H1 (cell line): Measurements from ENCODE around the gene ABCD2. TPM values are rescaled to one million over a fixed set of nuclear protein-coding genes. Genes with fewer than 3 reads are reported as not detected.

Source experiments
- CTCF ChIA-PET: fragments of 300-600 bp; sonication (Branson Sonifier 250); formaldehyde crosslinking; loops from one replicate; lab custom pipeline; 2021; ENCODE audit not compliant: partially characterized antibody; lab: Charles Lee
- POLR2A ChIA-PET: fragments of 300-600 bp; sonication (Branson Sonifier 250); formaldehyde crosslinking; loops from one replicate; lab custom pipeline; 2021; ENCODE audit warnings: inconsistent platforms; ENCODE audit not compliant: partially characterized antibody; lab: Charles Lee
- DNase-seq, 2 experiments: peaks; one replicate each; pipeline versions ENCODE4 v3.0.0 to v3.0.0-alpha.2; 2010 to 2022; ENCODE audit warnings: low spot score in 2 of 2, low read depth in 1 of 2, mixed read lengths in 1 of 2
- FAIRE-seq: peaks from 2 replicates; lab custom pipeline; 2011; peaks lifted over from hg19 to GRCh38; lab: Jason Lieb, UNC
- H2AFZ ChIP-seq: 2 replicates; pipeline ENCODE4 v1.8.1; 2012; ENCODE audit warnings: low read length, inconsistent platforms
- H2AK5ac ChIP-seq: 2 replicates; pipeline ENCODE4 v1.6.1; 2013; ENCODE audit warnings: low read depth, low read length
- H2BK120ac ChIP-seq: replicated peaks from 2 replicates; pipeline ENCODE3; 2013; ENCODE audit warnings: low read depth, low read length, inconsistent platforms
- H2BK12ac ChIP-seq: 2 replicates; pipeline ENCODE4 v1.6.1; 2013; ENCODE audit warnings: low read depth, low read length
- H2BK15ac ChIP-seq: 2 replicates; pipeline ENCODE4 v1.6.1; 2013; ENCODE audit warnings: low read length
- H2BK20ac ChIP-seq: 2 replicates; pipeline ENCODE4 v1.6.1; 2013; ENCODE audit warnings: low read length
- H2BK5ac ChIP-seq: 2 replicates; pipeline ENCODE4 v1.6.1; 2013; ENCODE audit warnings: low read depth, low read length
- H3K14ac ChIP-seq: 2 replicates; pipeline ENCODE4 v1.6.1; 2013; ENCODE audit warnings: inconsistent platforms; ENCODE audit not compliant: insufficient read length
- H3K18ac ChIP-seq: 2 replicates; pipeline ENCODE4 v1.6.1; 2013; ENCODE audit warnings: low read length; ENCODE audit errors: extremely low read depth
- H3K23ac ChIP-seq: 2 replicates; pipeline ENCODE4 v1.6.1; 2013; ENCODE audit warnings: inconsistent platforms; ENCODE audit not compliant: insufficient read length
- H3K23me2 ChIP-seq: 2 replicates; pipeline ENCODE4 v1.6.1; 2013; ENCODE audit warnings: low read depth, low read length
- H3K27ac ChIP-seq: 2 replicates; pipeline ENCODE4 v1.6.1; 2011; ENCODE audit warnings: low read depth, low read length, inconsistent platforms
- H3K27me3 ChIP-seq, 4 experiments: replicated peaks in 1 of 4; 1 replicate in 1 of 4; 2 replicates in 3 of 4; pipeline versions ENCODE4 v1.6.1 to v1.8.1; 2011 to 2013; ENCODE audit warnings: low read length in 3 of 4, mild to moderate bottlenecking in 3 of 4, inconsistent platforms in 2 of 4, mixed read lengths in 2 of 4, moderate library complexity in 1 of 4; ENCODE audit not compliant: control insufficient read depth in 3 of 4, insufficient read depth in 3 of 4; ENCODE audit errors: extremely low read depth in 1 of 4
- H3K36me3 ChIP-seq, 4 experiments: 2 replicates each; pipeline versions ENCODE4 v1.6.1 to v1.8.1; 2011 to 2013; ENCODE audit warnings: mild to moderate bottlenecking in 4 of 4, low read length in 3 of 4, moderate library complexity in 2 of 4, control low read depth in 1 of 4, inconsistent platforms in 1 of 4; ENCODE audit not compliant: insufficient read depth in 4 of 4, control insufficient read depth in 2 of 4
- H3K4ac ChIP-seq: replicated peaks from 2 replicates; pipeline ENCODE3; 2013; ENCODE audit warnings: low read length, low read depth, mixed read lengths, inconsistent platforms; ENCODE audit not compliant: insufficient read length
- H3K4me1 ChIP-seq, 4 experiments: replicated peaks in 1 of 4; 1 replicate in 1 of 4; 2 replicates in 3 of 4; pipeline versions ENCODE4 v1.6.1 to v1.8.1; 2011 to 2013; ENCODE audit warnings: low read length in 3 of 4, inconsistent platforms in 2 of 4, mixed read lengths in 1 of 4; ENCODE audit not compliant: insufficient read depth in 4 of 4, control insufficient read depth in 3 of 4
- H3K4me2 ChIP-seq, 2 experiments: 2 replicates each; pipeline versions ENCODE4 v1.6.1 to v1.8.1; 2011 to 2013; ENCODE audit warnings: low read depth in 2 of 2, low read length in 2 of 2, control low read depth in 1 of 2, inconsistent platforms in 1 of 2, mild to moderate bottlenecking in 1 of 2; ENCODE audit not compliant: insufficient read depth in 1 of 2
- H3K4me3 ChIP-seq, 4 experiments: fragments of 200-600, 300-600 bp in 1 of 4; sonication (generic), shearing (Covaris generic), sonication (Bioruptor Twin) in 1 of 4; 2 replicates each; pipeline versions ENCODE4 v1.5.1 to v1.8.1; 2011 to 2016; ENCODE audit warnings: low read length in 4 of 4, low read depth in 3 of 4, control low read depth in 2 of 4, inconsistent platforms in 2 of 4, mild to moderate bottlenecking in 2 of 4, mixed read lengths in 1 of 4, moderate library complexity in 1 of 4; ENCODE audit not compliant: insufficient read depth in 2 of 4; ENCODE audit errors: extremely low read depth in 1 of 4
- H3K56ac ChIP-seq: replicated peaks from 2 replicates; pipeline ENCODE3; 2013; ENCODE audit warnings: low read depth, mild to moderate bottlenecking, mixed read lengths, low read length, inconsistent platforms; ENCODE audit not compliant: insufficient read length
- H3K79me1 ChIP-seq: 2 replicates; pipeline ENCODE4 v1.6.1; 2013; ENCODE audit warnings: low read depth, low read length, control low read depth
- H3K79me2 ChIP-seq, 2 experiments: 2 replicates each; pipeline versions ENCODE4 v1.6.1 to v1.8.1; 2012 to 2013; ENCODE audit warnings: low read length in 2 of 2, mild to moderate bottlenecking in 2 of 2, inconsistent platforms in 1 of 2; ENCODE audit not compliant: insufficient read depth in 2 of 2, control insufficient read depth in 1 of 2
- H3K9ac ChIP-seq, 4 experiments: replicated peaks in 1 of 4; 1 replicate in 1 of 4; 2 replicates in 3 of 4; pipeline versions ENCODE4 v1.6.1 to v1.8.1; 2011 to 2013; ENCODE audit warnings: low read depth in 3 of 4, low read length in 3 of 4, control low read depth in 2 of 4, mild to moderate bottlenecking in 2 of 4, moderate library complexity in 2 of 4, inconsistent platforms in 1 of 4; ENCODE audit errors: extremely low read depth in 1 of 4
- H3K9me3 ChIP-seq, 2 experiments: 2 replicates each; pipeline versions ENCODE4 v1.6.1 to v1.8.1; 2012 to 2013; ENCODE audit warnings: mild to moderate bottlenecking in 2 of 2, moderate library complexity in 2 of 2, control low read depth in 1 of 2, inconsistent platforms in 1 of 2, low read depth in 1 of 2, low read length in 1 of 2, mixed read lengths in 1 of 2; ENCODE audit not compliant: insufficient read depth in 2 of 2
- H4K20me1 ChIP-seq, 2 experiments: replicated peaks in 1 of 2; 2 replicates each; pipeline versions ENCODE3 to v1.8.1; 2011 to 2013; ENCODE audit warnings: inconsistent platforms in 2 of 2, low read length in 2 of 2, mild to moderate bottlenecking in 1 of 2; ENCODE audit not compliant: insufficient read depth in 2 of 2, control insufficient read depth in 1 of 2
- H4K5ac ChIP-seq: 2 replicates; pipeline ENCODE4 v1.6.1; 2013; ENCODE audit warnings: low read length, low read depth, mixed read lengths, inconsistent platforms; ENCODE audit not compliant: insufficient read length
- H4K8ac ChIP-seq: 2 replicates; pipeline ENCODE4 v1.8.0; 2013; ENCODE audit warnings: mild to moderate bottlenecking, moderate library complexity, low read length, inconsistent platforms; ENCODE audit not compliant: insufficient read depth; ENCODE audit errors: extremely low read depth
- H4K91ac ChIP-seq: replicated peaks from 2 replicates; pipeline ENCODE3; 2013; ENCODE audit warnings: low read length, mixed read lengths, inconsistent platforms; ENCODE audit not compliant: insufficient read length
- CREB1 ChIP-seq: IDR thresholded peaks from 2 replicates; pipeline ENCODE4 v1.6.1; 2012; ENCODE audit warnings: inconsistent platforms
- E2F6 ChIP-seq: IDR thresholded peaks from 2 replicates; pipeline ENCODE4 v1.6.1; 2012; ENCODE audit warnings: inconsistent platforms
- MAFK ChIP-seq: IDR thresholded peaks from 2 replicates; pipeline ENCODE4 v1.6.1; 2012; ENCODE audit warnings: low read depth, mild to moderate bottlenecking, improper control_type of control experiment, low read length
- PHF8 ChIP-seq: fragments of 200-600 bp; sonication (generic); conservative IDR thresholded peaks from 2 replicates; pipeline ENCODE4 v1.7.1; 2012; ENCODE audit warnings: low read depth, mild to moderate bottlenecking, inconsistent platforms, low read length, moderate library complexity
- POLR2AphosphoS5 ChIP-seq: IDR thresholded peaks from 2 replicates; pipeline ENCODE4 v1.6.1; 2011; ENCODE audit warnings: low read depth, low read length
- SIN3A ChIP-seq, 2 experiments: IDR thresholded peaks in 1 of 2; conservative IDR thresholded peaks in 1 of 2; 2 replicates each; pipeline ENCODE4 v1.6.1; 2011 to 2012; ENCODE audit warnings: low read length in 2 of 2, improper control_type of control experiment in 1 of 2, low read depth in 1 of 2, mild to moderate bottlenecking in 1 of 2
- SRF ChIP-seq: IDR thresholded peaks from 2 replicates; pipeline ENCODE4 v1.6.1; 2011; ENCODE audit warnings: mild to moderate bottlenecking, low read depth, low read length, moderate library complexity
- TCF12 ChIP-seq: IDR thresholded peaks from 2 replicates; pipeline ENCODE4 v1.6.1; 2011; ENCODE audit warnings: low read depth, mild to moderate bottlenecking, low read length
- WGBS, 2 experiments: shearing (Covaris generic) in 1 of 2; methylation state at CpG; one replicate each; pipeline versions ENCODE4 v1.1.6 to v1.1.7; 2013 to 2015; ENCODE audit warnings: low lambda C conversion rate in 2 of 2, mixed read lengths in 2 of 2, inconsistent platforms in 1 of 2, low coverage in 1 of 2, missing lambda C conversion rate in 1 of 2; ENCODE audit not compliant: insufficient replicate concordance in 2 of 2, insufficient coverage in 1 of 2, insufficient read length in 1 of 2; ENCODE audit errors: extremely low coverage in 1 of 2, missing lambda C conversion rate in 1 of 2; 5-methylcytosine and 5-hydroxymethylcytosine counted together
- polyA plus RNA-seq, 7 experiments: library from polyadenylated mRNA; depleted of rRNA in 3 of 7; stranded (reverse) in 5 of 7; unstranded in 2 of 7; fragments of >200 nt in 5 of 7; fragments of 200-250 nt in 2 of 7; gene quantifications; 1 replicate in 5 of 7; 2 replicates in 1 of 7; 4 replicates in 1 of 7; pipeline versions ENCODE4 v1.2.1 to v1.2.3, GENCODE V29; 2011 to 2013; ENCODE audit warnings: missing spikeins in 2 of 7, mixed read lengths in 2 of 7
- total RNA-seq: library from RNA; stranded (reverse); fragmentation: NEBNext Ultra II Directional; extraction: Animal tissue kit (Norgen Biotek cat#: 25700); gene quantifications from 2 replicates; pipeline ENCODE4 v1.2.1, GENCODE V29; 2021
- TF ChIP-seq, protein P1 (sequence below), 3 experiments: IDR thresholded peaks; 1 replicate in 2 of 3; 2 replicates in 1 of 3; pipeline versions ENCODE4 v1.5.1 to v1.6.1; 2011; ENCODE audit warnings: low read length in 3 of 3, mild to moderate bottlenecking in 3 of 3, inconsistent platforms in 2 of 3, low read depth in 1 of 3, moderate library complexity in 1 of 3; ENCODE audit not compliant: insufficient read depth in 1 of 3; ENCODE audit errors: control extremely low read depth in 1 of 3

The ABCD2 gene
- total and polyA plus RNA-seq, 2 of the 8 experiments (the other 6 are each of a cell fraction or from before 2014, with no cell fraction given), result not detected

DNA sequence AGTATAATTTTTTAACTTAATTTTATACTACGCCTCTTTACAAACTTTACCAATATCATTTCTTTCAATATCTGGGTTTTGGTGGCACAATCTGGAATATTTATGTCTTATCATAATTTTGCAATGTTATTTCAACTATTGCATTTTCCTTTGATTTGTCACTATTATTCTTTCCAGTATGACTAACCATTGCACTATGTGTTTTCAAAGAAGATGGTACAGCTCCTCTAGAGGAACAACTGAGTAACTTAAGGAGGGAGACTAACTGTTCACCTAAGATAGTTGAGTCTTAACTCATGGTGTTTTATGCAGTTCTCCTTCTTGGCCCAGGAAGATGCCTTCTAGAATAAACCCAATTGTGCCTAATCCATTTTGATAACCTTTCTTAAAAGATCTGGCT lies 116.2 kb downstream of the ABCD2 start:
- no peaks in the 10 kb centered on the region for H3K9me3 ChIP-seq
- no peak overlapping the region for H3K56ac ChIP-seq
- no peak overlapping the region for H3K14ac ChIP-seq
- peaks cover 0 to 5% (median 2%) of the 10 kb centered on the region in 4 experiments; a peak in 2 of 7 replicates for H3K4me1 ChIP-seq
- no peak overlapping the region for H3K18ac ChIP-seq
- no peak overlapping the region for H3K4me3 ChIP-seq
- ChIA-PET CTCF (interaction anchor here (1.4 to 1.5 kb wide), 4 partner anchors 10 to 230 kb away, joined by 3 to 5 read pairs (median 4); no protein-coding TSS in a partner anchor), POLR2A (no interaction called here)
- no peak overlapping the region for H2AFZ ChIP-seq
- H4K5ac ChIP-seq, result no peak overlapping the region
- H4K8ac ChIP-seq, result no peak overlapping the region
- H3K4me2 ChIP-seq, result no peak overlapping the region
- H3K79me1 ChIP-seq, result no peaks in the 10 kb centered on the region
- no peak overlapping the region for H2AK5ac ChIP-seq
- H3K23ac ChIP-seq, result no peak overlapping the region
- no peak for DNase-seq
- no peaks in the 10 kb centered on the region for H3K36me3 ChIP-seq
- no peak overlapping the region for H3K4ac ChIP-seq
- H2BK5ac ChIP-seq, result no peak overlapping the region
- no peak overlapping the region for H4K91ac ChIP-seq
- no peak overlapping the region for H2BK12ac ChIP-seq
- no peaks in the 10 kb centered on the region for H4K20me1 ChIP-seq
- H2BK15ac ChIP-seq, result no peak overlapping the region
- H3K27me3 ChIP-seq, result no peaks in the 10 kb centered on the region
- no peaks in the 10 kb centered on the region for H3K79me2 ChIP-seq
- no peaks in the 10 kb centered on the region; the same call in 1 of the 2 replicates for H3K23me2 ChIP-seq
- H3K27ac ChIP-seq, result no peak overlapping the region
- no peak overlapping the region for H2BK20ac ChIP-seq
- H3K9ac ChIP-seq, result no peak overlapping the region
- no peak overlapping the region for H2BK120ac ChIP-seq
- peak; percentile 50 for FAIRE-seq
- WGBS, 2 experiments, result 96% methylated on average over 1 of the region's 1 CpG; no CpG with 5 or more reads in 1 of the 2 experiments
- TF ChIP-seq TCF12 (no peak), POLR2AphosphoS5 (no peak), E2F6 (no peak), SRF (no peak), SIN3A (conservative IDR thresholded peaks at IDR 0.05 in 1 of 2, IDR thresholded peaks at IDR 0.05 in 1 of 2; ENCODE audit: low read depth in 1 of 2, low read length in 2 of 2) (no peak), CREB1 (no peak), PHF8 (no peak), MAFK (no peak)
- TF ChIP-seq, protein P1, sequence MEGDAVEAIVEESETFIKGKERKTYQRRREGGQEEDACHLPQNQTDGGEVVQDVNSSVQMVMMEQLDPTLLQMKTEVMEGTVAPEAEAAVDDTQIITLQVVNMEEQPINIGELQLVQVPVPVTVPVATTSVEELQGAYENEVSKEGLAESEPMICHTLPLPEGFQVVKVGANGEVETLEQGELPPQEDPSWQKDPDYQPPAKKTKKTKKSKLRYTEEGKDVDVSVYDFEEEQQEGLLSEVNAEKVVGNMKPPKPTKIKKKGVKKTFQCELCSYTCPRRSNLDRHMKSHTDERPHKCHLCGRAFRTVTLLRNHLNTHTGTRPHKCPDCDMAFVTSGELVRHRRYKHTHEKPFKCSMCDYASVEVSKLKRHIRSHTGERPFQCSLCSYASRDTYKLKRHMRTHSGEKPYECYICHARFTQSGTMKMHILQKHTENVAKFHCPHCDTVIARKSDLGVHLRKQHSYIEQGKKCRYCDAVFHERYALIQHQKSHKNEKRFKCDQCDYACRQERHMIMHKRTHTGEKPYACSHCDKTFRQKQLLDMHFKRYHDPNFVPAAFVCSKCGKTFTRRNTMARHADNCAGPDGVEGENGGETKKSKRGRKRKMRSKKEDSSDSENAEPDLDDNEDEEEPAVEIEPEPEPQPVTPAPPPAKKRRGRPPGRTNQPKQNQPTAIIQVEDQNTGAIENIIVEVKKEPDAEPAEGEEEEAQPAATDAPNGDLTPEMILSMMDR (IDR thresholded peaks at IDR 0.05; ENCODE audit: control extremely low read depth in 1 of 3, insufficient read depth in 1 of 3, low read depth in 1 of 3, low read length in 3 of 3), result peak in 1 of 3 experiments; percentile 28; a peak in 1 of 4 replicates
